ENCODE data around the gene TMEM63A.

Gene TMEM63A

DNA sequence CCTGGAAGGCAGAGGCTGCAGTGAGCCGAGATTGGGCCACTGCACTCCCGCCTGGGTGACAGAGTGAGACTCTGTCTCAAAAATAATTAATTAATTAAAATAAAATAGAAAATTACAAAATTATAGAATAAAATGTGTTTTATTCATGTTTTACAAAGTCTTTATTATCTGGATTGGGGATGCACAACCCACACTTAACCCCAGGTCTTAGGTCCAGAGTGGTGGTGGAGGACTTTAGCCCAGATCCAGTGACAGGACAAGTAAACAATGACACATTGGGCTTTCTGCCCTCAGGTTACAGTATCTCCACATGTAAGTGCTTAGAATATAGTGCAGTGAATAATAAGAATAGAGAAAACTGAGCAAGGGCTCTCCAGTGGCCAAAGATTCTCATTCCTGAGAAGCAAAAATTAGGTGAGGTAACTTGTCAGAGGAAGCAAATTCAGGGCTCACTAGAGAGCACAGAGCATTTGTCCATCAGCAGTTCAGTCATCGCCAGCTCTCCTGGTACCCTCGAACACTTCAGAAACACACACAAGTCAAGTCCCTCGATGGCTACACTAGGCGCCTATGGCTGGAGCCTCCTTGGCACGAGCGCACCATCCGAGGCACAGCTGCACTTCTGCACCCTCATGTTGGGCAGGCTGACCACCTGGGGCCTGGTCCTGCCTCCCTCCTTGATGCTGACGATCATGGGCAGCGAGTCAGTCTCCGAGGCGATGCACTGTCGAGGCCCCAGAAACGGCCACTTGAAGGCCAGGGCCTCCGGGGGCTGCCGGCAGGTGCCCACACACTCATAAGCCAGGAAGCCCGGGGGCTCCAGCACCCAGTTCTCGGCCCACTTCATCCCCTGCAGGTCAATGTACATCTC, 4.2 kb upstream of the TMEM63A start:
- no peak for DNase-seq (ENCODE audit: low spot score)

DNA sequence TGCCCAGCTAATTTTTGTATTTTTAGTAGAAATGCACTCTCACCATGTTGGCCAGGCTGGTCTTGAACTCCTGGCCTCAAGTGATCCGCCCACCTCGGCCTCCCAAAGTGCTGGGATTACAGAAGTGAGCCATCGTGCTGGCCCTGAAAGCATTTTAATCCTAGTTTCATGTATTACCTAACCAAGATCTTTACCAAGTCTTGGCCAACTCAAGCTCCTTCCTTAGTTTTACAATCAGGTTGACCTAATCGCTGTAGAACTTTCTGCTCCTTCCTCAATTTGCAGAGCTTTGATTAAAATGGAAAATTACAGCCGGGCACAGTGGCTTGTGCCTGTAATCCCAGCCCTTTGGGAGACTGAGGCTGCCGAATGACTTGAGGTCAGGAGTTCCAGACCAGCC, 3.2 kb upstream of the TMEM63A start:
- DNase-seq (ENCODE audit: low spot score), result no peak

DNA sequence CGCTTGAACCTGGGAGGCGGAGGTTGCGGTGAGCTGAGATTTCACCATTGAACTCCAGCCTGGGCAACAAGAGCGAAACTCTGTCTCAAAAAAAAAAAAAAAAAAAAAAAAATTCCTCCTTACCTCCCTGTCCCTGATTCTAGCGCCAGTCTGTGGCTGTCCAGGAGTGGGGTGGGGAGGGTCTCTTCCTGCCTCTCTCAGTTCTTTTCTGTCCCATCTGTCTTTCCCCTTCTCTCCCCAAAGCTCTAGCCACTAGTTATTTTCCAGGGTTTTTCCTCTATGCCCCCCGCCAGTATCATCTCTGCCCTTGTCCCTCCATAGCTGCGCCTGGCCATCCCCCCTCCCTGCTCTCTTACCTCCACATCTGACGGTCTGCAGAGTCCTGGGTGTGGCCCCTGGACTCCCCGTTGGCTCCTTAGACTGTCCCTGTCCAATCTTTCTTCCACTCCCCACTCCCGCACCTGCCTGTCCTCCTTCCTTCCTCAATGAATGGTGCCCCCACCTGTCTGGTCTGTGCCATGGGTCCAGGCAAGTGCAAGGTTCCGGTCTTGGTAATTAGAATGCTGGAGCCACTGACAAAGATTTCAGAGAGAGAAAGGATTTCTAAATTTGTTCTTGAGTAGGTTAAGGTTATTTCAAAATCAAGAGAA, 1.6 kb upstream of the TMEM63A start:
- DNase-seq (ENCODE audit: low spot score), result no peak

DNA sequence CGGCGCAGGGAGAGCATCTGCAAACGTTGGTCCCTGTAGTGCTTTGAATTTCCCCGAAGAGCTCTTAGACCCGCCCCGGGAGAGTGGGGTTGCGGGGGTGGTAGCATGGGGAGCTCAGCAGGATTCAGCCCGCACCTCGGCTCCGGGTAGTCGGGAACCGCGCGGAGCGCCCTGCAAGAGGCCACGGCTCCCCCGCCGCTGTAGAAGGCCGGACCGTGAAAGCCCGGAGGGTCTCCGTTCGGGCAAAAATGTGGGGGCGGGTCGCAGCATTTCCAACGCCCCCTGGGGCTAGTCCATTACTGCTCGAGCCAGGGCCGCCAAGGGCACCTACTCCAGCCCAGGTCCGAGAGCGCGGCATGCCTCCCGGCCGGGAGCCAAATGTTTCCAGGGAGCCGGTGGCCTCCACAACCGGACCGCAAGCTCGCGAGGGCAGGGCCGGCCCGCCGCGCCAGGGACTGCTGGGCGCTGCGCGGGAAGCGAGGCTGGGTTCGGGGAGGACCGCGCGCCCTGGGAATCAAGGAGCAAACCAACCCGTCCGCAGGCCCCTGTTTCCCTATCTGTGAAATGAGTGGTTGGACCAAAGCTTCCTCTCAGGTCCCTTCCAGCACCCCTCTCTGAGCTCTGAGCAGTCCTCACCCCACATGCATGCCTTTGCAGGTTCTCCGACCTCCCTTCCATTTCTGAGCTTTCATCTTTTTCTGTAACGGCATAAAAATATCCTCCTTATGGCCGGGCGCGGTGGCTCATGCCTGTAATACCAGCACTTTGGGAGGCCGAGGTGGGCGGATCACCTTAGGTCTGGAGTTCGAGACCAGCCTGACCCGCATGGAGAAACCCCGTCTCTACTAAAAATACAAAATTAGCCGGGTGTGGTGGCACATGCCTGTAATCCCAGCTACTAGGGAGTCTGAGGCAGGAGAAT, 775 bp upstream of the TMEM63A start:
- peak; percentile 24 for DNase-seq (ENCODE audit: low spot score)

DNA sequence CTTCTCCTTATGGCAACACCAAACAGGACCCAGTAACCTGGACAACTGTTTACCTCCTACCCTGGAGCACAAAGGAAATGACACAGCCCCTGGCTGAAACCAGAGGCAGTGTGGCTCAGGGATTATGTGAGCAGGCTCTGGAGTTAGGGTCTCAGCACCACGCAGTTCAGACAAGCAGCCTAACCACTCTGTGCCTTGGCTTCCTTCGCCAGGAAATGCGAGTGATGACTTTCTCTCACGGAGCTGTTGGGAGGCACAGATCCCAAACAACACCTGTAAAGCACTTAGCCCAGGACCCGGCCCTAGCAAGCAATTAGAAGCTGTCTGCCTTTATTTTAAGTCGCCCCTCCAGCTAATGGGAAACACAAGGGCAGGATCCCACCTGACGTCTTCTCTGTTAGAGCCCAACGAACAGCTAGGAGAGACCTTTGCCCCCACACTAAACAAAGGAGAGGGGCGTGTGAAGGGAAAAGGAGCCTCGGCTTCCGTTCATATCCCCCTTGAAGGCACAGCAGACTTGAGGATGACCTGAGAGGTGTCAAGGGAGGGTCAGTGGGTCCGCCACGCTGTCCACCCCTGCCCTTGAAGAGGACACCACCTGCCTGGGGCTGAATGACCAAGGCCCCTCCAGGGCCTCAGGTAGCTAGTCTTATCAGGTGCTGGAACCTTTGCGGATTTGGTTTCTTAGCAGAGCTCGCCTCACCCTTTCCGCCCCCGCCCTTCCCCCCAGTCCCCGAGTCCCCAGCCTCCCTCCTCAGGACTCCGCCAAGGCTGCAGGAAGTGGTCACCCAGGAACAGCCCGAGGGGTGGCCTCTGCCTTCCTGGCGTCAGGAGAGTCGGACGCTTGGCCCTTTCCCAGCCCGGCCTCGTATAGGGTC, 860 bp downstream of the TMEM63A start:
- DNase-seq (ENCODE audit: low spot score), result peak; percentile 49

DNA sequence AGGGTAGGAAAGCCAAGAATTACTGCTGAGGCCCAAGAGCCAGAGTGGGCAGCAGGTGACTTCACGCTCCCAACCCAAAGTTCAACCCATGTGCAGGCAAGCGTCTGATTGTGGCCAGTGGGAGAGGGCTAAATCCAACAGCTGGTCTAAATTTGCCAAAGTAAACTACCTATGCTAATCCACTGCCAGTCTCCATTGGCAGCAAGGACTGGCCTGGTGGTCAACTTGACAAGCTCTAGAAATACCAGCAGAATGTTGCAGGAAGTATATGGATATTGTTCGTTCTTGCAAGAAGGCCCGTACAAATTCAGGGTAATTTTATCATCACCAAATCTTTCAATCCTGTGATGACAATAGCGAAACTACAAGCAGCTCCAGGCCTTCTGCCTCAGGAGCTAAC, 1.5 kb downstream of the TMEM63A start:
- DNase-seq (ENCODE audit: low spot score), result no peak

DNA sequence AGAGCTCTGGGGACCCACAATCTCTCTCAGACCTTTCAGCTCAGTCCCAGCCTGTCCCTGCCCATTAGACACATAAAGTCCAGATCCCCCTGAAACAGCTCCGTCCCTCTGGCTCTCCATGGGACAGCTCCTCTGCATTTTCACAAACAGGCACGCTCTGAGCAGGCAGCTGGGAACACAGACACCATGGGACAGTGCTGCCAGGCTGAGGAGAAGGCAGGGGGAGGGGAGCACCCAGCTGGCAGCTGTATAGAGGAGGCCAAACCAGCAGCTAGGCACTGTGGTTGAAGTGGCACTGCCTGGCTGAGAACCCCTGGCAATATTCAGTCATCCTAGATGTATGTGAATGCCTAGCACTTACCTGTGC, 2.0 kb downstream of the TMEM63A start:
- DNase-seq (ENCODE audit: low spot score), result no peak

DNA sequence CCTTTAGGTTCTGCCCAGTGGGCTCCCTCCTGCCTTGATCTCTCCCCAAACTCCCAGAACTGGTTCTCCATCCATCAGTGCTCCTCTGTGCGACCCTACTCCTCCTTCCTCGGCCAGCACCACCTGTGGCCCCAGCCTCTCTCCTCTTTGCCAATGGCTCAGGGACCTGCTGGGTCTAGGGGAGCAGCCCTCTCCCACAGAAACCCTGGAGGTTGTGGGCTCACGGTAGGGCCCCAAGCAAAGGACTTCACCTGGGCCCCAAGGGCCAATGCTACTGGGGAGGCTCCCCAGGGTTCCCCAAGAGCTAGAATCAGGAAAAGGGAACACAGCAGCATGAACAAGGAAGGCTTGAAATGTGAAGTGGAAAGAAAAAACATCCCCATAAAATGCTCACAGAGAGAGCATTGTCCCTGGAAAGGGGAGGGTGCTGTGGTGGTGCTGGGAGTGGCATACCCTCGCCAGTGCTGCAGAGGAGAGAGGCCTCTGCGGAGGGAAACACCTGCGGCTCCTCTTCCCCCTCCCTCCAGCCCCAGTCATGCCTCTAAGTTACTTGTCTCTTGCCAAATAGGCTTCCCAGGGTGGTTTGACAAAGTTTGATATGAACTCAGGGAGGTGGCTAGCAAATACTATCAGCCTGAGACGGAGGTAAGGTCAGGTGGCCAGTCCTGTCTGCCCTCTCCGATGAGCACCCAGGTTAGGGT, 2.5 kb downstream of the TMEM63A start:
- no peak for DNase-seq (ENCODE audit: low spot score)

DNA sequence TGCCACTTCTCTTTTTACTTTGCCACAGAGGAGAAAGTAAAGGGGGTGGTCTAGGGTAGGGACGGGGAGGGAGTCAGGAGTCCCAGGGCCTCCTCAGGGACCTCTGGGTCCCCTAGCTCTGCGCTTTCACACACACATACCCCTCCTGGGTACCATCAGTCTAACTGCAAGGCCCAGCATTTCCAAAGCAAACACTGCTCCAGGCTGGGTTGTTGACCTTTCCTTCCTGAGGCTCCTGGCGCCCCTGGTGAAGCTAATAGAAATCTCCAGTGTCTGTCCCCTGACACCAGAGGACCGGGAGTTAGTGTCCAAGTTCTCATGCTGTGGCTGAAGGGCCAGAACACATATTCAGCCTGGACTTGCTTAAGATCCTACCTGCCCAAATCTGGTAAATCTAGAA, 3.9 kb downstream of the TMEM63A start:
- DNase-seq (ENCODE audit: low spot score), result no peak

DNA sequence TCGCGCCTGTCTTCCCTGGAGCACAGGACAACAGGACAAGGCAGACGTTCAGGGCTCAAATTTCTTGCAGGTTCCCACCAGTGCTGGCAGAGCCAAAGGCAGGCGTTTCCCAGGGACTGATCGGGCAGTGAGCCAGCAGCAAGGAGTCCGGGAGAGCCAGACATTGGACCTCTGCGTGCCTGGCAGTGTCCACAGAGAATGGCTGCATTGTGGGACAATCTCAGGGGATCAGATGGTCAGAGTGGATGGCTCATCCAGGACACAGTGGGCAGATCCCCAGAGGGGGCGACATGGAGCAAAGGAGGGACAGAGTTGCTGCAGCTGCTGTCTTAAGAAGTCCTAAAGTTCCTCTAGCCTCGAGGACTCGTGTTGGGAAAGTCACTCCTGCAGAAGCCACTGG, 4.6 kb downstream of the TMEM63A start:
- DNase-seq (ENCODE audit: low spot score), result no peak

DNA sequence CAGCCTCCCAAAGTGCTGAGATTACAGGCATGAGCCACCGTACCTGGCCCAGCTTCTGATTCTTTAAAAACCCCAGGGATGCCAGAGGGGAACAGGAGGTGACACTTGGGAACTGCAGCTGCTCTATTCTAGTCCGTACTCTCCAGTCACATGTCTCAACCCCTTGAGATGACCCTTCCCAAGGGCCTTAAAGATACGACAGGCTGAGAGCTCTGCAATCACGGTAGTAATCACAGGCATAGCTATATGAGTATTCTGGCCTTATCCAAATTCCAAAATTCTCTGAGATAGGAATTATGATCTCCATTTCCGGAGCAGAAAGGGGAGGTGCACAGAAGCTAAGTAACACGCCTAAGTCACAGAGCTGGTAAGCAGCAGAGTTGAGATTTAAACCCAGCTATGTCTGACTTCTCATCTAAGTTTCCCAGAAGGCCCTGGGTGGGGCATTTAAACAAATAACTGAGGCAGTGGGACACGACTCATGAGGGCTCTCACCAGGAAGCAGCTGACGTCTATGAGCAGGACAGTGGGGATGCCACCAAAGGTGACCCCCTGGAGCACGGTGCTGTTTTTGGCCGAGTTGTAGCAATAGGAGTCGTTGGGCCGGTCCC, 5.2 kb downstream of the TMEM63A start:
- no peak for DNase-seq (ENCODE audit: low spot score)

DNA sequence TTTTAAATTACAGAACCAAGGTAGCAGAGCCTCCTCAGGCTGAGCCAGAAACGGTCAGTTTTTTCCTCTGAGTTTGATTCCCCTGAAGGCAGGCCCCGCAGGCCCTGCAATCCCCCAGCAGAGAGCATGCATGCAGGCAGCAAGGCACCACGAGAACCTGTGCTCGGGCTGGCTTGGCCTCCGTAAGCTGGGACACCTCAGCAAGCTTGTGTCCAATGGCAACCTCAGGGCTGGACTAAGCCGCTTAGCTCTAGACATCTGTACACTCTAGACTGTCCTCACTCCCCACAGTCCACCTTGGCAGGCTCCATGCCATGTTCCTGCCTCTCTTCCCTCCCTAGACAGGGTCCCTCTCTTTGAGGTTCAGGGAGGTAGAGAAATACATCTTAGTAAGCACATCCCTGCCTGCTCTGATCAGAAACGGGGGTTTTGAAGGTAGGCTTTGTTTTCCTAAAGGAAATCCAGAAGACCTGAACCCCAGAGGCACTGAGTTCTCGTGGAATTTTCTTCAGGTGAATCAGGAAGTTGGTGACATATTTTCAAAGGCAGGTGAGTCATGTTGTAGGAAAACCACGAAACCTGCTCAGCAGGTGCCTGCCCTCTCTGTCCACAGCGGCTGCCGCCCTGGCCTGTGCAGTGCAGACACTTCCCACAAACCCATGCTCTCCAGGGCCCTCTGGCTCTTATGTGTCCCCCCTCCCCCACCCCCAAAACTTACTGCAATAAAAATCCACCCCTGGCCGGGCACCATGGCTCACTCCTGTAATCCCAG, 7.0 kb downstream of the TMEM63A start:
- DNase-seq (ENCODE audit: low spot score), result no peak

DNA sequence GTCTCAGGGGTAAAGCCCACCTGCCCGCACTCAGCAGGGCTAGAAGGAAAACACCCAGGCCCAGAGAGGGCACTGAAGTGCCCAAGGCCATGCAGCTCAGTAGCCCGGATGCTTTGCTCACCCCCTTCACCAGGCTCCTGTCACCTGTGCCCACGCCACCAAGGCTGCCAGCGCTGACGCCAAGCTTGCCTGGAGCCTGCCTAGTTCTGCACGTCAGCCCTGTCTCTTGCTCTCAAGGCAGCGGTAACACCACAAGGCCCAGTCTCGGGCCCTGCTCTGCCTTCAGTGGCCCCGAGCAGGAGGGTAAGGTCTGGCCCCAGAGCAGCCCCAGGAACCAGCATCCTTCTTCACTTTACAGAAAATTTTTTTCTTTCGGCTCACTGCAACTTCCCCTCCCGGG, 7.7 kb downstream of the TMEM63A start:
- no peak for DNase-seq (ENCODE audit: low spot score)

DNA sequence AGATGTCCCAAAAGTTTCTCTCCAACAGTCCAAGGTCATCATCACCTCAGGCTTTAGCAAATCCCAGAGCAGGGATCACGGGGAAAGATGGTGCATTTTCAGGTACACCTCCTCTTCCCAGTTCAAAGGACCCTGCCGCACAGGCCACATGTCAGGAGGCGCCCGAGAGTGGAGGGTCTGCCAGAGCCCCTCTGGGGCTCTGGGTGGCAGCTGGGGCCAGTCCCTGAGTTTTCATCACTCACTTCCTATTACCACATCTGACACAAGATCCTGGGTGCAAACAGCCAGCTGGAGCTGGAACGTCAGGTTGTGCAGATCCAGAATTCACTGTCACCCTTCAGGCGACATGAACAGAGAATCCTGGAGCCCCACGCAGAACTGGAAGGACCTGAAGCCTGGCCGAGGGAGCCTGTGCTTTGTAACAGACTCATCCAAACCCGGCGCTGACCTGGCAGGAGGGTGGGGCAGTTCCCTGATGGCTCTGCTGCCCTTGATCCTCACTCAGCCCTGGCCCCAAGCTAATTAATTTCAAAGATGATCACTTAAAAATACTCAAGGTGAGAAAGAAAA, 8.8 kb downstream of the TMEM63A start:
- DNase-seq (ENCODE audit: low spot score), result no peak

DNA sequence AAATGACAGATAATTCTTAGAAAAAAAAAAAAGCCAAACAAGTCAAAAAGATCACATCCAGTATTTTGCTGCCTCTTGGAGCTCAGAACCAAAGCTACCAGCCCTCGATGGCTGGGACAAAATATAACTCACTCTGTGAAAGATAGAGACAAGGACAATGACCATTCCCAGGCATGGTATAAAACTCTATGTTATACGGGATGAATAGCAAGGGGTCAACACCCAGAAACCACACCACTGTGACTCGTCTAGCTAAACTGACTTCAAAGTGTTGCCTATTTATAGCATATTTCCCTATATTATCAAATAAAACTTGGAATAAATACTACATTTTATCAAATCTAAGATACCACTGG, 10.1 kb downstream of the TMEM63A start:
- no peak for DNase-seq (ENCODE audit: low spot score)

DNA sequence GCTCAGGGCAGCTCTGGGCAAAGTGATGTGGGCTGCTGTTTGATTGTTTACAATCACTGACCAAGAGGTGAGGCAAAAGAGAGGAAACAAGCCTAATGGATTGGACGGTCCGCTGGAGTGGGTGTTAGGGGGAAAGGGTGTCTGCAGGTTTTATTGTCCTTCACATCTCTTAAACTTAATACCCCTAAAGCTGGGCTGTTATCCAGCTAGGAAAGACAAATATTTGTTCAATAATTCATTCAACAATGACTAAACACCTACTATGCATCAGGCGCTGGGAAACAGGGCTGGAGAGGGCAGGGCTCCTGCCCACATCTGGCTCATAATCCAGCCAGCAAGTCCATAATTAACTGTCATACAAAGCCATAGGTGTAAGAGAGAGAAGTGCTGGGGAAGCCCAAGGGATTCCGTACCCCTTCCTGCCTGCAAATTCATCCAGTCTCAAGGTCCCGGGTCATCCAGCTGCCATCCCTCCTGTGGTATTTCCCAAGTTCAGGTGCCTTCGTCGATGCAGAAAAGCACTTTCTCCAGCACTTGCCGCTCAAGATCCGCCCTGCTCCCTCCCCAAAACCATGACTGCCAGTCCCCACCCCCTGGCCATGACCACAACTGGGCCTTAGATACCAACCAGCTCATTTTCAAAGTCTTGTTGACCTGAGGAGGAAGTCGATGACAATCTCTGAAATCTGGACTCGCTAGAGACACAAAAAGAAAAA, 10.7 kb downstream of the TMEM63A start:
- DNase-seq (ENCODE audit: low spot score), result no peak

DNA sequence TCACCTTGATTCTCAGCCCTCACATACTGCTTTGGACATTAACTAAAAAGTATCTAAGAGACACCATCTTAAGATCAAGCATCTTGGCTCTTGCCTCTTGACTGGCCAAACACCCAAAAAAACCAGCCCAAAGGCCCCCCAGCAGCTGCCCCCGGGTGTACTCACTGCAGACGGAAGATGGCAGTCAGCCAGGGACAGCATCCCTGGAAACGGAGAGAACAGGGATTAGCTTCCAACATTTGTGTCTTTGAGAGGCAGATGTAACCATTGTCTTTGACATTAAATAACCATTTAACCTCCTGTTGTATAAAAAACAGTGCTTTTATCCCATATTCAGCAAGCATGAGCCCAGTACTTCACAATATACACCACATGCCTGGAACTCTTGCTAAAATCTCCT, 11.3 kb downstream of the TMEM63A start:
- DNase-seq (ENCODE audit: low spot score), result no peak

DNA sequence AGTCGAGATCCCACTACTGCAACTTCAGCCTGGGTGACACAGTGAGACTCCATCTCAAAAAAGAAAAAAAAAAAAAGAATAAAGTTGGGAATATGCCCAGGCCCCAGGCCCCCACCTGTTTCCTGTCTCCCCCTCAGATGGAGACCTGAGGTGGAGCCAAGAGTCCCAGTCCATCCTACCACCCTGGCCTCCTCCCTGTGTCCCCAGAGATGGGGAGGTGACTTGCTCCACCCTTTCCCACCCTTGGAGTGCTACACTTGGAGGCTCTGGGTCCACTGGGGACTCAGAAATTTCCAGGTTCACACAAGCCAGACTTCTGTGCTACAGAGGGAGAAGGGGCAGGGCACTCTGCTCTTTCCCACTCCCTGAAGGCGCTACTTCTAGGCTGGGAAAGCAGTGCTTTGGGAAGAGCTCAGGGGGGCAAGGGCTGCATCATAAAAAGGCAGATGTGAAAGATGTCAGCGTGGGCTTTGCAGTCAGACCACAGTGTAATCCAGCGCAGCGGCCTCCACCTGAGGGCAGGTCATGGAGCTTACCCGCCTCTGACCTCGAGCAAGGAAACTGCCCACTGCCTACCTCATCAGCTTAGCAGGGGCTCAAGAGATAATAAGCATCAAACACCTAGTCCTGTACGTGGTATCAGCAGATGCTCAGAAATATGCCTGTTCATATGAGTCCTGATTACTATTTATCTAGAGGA, 13.4 kb downstream of the TMEM63A start:
- no peak for DNase-seq (ENCODE audit: low spot score)
